HG03439 (cell line): Measurements from ENCODE around the gene MT1M.
"Not testable (repeated sequence)": the region's sequence is repeated elsewhere in the genome, so short reads cannot be mapped to it uniquely, and the experiment has no call there.

Source experiments
- ATAC-seq: cut with Tn5 transposase; IDR thresholded peaks from one replicate; pipeline ENCODE4 v1.9.1; 2021; ENCODE audit warnings: mild to moderate bottlenecking, moderate library complexity; ENCODE audit not compliant: unreplicated experiment

MT1M gene

DNA sequence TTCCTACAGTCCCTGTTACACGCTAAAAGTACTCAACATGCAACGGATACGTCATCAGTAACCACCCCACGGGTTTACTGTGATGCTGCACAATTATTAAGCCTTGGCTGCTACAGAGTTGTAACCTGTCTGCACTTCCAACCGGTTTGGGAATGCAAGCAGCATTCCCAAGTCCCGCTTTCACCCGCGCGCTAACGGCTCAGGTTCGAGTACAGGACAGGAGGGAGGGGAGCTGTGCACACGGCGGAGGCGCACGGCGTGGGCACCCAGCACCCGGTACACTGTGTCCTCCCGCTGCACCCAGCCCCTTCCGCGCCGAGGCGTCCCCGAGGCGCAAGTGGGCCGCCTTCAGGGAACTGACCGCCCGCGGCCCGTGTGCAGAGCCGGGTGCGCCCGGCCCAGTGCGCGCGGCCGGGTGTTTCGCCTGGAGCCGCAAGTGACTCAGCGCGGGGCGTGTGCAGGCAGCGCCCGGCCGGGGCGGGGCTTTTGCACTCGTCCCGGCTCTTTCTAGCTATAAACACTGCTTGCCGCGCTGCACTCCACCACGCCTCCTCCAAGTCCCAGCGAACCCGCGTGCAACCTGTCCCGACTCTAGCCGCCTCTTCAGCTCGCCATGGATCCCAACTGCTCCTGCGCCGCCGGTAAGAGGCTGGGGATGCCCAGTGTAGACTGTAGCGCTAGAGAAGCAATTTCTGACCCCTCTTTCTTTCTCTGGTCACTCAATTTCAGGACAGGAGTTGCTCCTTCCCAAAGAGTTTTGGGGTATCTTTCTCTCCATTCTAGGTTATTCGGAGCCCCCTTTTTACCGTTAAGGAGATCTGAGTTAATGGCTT is 24.2 kb upstream of the MT1M start, which contains the start of gene MT2A:
MT2A (plus strand) TSS at position 542 of the 833 bp plus-strand sequence; CDS start at position 614, 72 bp downstream.
- peak; percentile 82 for ATAC-seq

- no peak for ATAC-seq
Measured at GRCh38 chr16:56608876-56609462, 23.5 kb upstream of the MT1M start.

DNA sequence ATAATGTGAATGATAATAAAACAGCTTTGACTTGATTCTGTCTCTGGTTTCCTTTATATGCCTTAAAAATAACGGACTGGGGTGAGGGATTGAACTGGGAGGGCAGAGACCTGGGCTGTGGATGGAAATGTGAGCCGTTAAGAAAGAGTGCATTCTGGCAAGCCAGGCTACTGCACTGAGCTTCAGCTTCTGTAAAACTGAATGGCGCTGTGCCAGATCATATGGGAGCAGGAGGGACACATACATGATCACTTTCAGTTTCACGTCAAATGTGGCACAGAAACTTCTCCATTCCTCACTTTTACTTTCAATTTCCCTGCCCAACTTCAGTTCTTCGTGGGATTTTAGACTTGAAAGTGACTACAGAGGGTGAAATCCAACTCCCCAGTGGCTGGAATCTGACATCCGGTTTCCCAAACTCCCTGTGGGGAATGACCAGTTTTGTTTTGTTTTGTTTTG is 23.0 kb upstream of the MT1M start:
- ATAC-seq = peak; percentile 38

DNA sequence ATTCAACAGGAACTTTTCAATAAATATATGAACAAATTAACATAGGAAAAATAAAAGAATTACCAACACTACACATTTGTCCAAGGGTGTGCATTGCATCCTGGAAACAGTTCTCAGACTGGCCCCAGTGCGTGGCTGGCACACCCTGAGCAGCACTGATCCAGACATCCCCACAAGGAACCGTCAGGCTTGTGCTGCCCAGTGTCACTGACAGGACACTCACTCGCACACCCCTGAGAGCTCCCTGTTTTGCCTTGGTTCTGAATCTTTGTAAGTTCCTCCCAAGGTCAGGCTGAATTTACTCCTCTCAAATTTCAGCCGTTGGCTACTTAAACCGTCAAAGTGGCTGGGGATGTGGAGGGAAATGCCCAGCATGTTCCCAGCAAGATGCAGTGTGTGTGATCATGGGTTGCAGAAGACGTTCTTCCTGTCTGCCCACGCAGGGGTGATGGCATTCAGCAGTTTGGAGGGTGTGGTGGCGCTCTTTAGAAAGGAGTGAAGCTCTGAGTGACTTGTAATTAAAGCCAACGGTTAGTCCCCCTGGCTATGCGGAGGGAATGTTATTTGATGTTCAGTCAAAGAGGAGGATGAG is 22.3 kb upstream of the MT1M start:
- no peak for ATAC-seq

- ATAC-seq = no peak
Measured at GRCh38 chr16:56610609-56611111, 21.8 kb upstream of the MT1M start.

GRCh38 chr16:56611281-56611833 is 21.1 kb upstream of the MT1M start:
- no peak for ATAC-seq

DNA sequence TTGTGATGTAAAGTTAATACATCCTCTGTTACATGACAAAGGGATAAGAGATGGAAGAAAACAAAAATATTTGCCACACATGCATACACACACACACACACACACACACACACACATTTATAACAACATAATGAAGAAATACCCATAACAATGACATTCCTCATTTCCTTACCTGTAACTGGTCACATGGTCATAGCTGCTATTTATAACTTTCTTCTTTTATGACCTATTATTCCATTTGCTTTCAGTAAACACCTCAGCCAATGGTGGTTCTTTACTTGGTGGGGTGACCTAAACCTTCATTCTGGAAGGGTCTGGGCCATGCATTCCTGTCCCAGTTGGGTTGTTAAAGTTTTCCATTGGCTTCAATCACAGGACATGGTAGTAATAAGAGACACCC is 18.8 kb upstream of the MT1M start:
- ATAC-seq = no peak

- no peak for ATAC-seq
Measured at GRCh38 chr16:56614549-56614991, 17.9 kb upstream of the MT1M start.

GRCh38 chr16:56615353-56615752 is 17.1 kb upstream of the MT1M start:
- no peak for ATAC-seq

DNA sequence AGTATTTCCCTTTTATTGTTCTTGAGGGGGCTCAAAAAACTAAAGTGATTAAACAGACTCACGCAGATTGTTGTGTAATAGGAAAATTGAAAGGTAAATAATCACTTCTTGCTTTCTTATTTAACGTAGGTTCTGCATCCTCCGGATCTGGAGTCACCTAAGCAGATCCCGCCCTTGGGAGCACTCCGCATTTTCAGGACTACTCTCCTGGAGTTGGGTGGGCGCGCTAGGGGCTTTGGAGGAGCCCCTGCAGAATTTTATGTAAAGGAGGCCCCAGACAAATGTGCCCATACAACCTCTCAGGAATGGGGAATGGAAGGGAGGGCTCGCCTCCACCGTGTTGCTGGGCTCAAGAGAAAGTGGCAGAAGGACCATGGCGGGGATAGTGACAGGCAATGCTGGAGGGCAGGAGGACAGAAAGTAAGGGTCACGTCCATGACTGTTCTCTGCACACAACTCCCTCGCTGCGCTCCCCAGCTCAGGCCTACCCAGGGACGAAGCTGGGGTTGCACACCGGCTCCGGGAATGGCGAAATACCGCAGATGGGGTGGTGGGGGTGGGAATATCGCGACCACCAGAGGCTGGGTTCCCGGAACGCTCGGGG is 15.7 kb upstream of the MT1M start:
- ATAC-seq = no peak

DNA sequence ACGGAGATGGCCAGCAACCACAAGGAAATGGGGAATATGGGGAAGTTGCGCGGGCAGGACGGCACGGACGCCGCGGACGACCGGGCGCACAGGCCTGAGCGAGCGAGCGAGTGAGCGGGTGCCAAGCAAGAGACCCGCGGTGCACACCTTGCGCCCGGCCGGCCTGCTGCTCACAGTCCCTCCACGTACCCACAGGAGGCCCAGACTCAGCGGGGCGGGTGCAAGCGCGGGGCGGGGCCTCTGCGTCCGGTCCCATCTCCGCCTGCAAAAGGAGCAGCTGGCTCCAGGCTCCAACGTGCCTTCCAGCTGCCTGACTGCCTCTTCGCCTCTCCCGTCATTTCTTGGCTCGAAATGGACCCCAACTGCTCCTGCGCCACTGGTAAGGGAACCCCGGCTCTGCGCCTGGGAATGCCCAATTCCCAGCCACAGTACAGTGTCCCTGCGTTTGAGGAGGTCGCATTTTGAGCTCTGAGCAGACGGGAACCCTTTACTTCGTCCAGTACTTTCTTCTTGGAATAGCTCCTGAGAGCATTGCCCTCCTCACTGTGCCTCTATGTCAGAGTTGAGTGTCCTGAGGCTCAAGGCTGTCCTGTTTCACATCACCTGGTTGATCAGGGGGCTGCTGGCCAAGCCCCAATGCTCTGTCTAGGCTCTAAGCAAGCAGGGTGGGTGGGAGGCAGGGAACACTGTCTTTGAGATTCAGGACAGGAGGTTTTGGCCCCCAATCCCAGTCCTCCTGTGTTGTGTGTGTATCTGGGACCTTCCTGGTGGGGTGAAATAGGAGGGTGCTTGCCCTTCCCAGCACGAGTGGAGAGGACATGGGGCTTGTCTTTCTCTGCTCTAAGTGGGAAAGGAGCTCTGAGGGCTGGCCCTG is 15.0 kb upstream of the MT1M start:
- ATAC-seq = no peak

DNA sequence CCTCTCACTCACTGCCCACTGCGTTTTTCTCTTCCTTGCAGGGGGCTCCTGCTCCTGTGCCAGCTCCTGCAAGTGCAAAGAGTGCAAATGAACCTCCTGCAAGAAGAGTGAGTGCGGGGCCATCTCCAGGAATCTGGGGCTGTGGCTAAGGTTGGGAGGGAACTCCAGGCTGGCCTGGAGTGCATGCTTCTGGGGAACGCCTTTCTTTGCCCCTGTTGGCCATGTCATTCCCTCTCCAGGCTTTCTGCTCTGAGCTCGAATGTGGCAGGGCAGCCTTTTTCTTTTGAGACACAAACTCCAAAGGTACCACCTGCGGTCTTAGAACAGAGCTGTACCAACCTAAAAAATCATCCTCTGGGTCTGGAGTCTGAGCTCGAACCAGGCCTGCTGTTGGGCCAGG is 14.3 kb upstream of the MT1M start:
- no peak for ATAC-seq

DNA sequence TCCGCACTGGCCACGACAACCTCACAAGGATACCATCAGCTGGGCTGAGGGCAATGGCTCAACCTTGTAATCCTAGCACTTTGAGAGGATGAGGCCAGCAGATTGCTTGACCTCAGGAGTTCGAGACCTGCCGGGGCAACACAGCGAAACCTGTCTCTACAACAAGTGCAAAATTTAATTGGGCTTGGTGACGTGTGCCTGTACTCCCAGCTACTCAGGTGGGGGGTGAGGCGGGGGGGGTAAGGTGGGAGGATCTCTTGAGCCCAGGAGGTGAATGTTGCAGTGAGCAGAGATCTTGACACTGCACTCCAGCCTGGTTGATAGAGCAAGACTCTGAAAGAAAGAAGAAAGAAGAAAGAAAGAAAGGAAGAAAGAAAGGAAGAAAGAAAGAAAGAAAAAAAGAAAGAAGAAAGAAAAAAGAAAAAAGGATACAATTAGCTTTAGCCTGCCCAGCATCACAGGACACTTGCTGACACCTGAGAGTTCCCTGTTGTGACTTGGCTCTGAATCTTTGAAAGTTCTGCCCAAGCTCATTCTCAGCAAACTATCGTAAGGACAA is 12.0 kb upstream of the MT1M start:
- ATAC-seq = no peak

DNA sequence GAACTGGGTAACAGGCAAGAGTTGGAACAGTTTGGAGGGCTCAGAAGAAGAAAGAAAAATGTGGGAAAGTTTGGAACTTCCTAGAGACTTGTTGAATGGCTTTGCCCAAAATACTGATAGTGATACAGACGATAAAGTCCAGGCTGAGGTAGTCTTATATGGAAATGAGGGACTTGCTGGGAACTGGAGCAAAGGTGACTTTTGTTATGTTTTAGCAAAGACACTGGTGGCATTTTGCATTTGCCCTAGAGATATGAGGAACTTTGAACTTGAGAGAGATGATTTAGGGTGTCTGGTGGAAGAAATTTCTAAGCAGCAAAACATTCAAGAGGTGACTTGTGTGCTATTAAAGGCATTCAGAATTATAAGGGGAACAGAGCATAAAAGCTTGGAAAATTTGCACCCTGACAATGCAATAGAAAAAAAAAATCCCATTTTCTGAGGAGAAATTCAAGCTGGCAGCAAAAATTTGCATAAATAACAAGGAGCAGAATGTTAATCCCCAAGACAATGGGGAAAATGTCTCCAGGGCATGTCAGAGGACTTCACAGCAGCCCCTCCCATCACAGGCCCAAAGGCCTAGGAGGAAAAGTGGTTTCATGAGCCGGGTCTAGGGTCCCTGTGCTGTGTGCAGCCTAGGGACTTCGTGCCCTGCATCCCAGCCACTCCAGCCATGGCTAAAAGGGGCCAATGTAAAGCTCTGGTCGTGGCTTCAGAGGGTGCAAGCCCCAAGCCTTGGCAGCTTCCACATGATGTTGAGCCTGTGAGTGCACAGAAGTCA is 10.6 kb upstream of the MT1M start:
- ATAC-seq = not testable (repeated sequence)

DNA sequence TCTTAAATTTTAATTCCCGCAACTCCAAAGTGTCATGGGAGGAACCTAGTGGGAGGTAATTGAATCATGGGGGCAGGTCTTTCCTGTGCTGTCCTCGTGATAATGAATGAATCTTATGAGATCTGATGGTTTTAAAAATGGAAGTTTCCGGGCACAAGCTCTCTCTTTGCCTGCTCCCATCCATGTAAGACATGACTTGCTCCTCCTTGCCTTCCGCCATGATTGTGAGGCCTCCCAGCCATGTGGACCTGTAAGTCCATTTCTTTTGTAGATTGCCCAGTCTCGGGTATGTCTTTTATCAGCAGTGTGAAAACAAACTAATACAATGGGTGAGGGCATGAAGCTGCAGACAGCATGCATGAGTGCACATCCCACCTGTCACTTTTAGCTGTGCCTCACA is 9.3 kb upstream of the MT1M start:
- ATAC-seq = not testable (repeated sequence)

DNA sequence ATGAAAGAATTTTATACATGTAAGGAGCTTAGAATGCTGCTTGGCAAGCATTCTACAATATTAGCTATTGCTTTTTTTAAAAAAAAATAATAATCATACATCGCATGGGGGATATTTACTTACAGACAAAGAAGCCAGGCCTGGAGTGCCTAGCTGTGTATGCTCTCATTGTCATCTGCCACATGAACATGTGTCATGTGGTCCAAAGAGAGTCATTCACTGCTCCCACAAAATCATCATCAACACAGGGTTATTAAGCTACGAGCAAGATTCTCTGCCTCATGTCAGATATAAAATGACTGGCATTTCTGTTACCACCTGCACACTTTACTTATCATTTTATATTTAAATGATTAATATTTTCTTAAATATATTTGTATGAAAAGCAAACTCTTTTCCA is 8.8 kb upstream of the MT1M start:
- ATAC-seq = no peak

GRCh38 chr16:56625140-56625942 is 7.1 kb upstream of the MT1M start, which contains the start of gene MT1E:
Gene MT1E (plus strand): TSS chr16:56625781. CDS start chr16:56625852, 71 bp downstream.
- ATAC-seq = no peak
